ENCODE data around the gene KDM4C.
"Not testable (repeated sequence)": the region's sequence is repeated elsewhere in the genome, so short reads cannot be mapped to it uniquely, and the experiment has no call there.

KDM4C gene

GRCh38 chr9:7178729-7179128, 421.0 kb downstream of the KDM4C start:
- no peak for FAIRE-seq

DNA sequence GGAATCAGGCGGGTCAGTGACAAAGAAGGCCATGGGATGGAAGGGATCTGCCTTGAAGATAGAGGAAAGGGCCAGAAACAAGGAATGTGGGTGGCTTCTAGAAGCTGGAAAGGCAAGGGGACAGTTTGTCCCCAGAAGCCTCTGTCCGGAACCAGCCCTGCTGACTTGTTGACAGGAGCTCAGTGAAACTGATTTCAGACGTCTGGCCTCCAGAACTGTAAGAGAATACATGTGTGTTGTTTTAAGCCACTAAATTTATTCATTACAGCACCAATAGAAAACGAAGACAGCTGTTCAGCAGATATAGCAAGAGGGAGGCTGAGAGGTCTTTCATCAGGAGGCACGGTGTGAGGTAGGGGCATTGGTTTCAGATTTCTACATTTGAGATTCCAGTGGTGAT, 422.5 kb downstream of the KDM4C start:
- FAIRE-seq = no peak

GRCh38 chr9:7183139-7183538, 425.4 kb downstream of the KDM4C start:
- FAIRE-seq = not testable (repeated sequence)

DNA sequence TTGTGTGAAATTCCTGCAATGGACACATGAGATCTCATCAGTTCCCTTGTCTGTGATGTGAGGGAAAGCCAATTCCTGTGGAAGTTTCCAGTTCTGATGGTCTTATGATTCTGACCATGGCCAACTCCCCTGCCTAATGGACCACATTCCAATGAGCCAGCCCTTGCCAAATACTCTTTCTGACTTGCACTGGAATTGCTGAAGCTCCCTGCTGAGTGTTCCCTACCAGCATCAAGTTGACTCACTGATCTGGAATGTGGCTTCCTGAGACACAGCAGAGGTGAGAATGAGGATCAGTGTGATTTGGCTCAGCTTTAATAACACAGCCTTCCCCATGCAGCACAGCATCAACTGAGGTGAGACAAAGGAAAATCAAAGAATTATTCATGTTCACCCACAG, 427.8 kb downstream of the KDM4C start:
- FAIRE-seq = no peak

GRCh38 chr9:7186175-7186574, 428.4 kb downstream of the KDM4C start:
- no peak for FAIRE-seq

DNA sequence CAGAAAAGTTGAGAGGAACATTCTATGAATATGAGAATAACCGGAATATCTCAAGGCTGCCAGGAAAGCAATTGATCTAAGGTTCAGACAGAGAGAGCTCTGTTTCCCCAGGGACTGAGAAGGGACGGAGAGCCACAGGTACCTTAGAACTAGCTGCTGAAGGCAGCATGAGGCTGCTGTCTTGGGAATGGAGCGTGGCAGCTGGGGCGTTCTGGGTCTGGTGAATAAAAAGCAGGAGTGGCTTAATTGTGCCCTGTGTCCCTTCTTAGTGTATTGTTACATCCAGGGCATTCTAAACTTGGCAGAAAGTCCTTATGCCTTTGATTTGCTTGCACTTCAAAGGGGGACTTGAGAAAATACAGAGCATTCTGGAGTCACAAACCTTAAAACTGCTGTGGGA, 434.5 kb downstream of the KDM4C start:
- no peak for FAIRE-seq

DNA sequence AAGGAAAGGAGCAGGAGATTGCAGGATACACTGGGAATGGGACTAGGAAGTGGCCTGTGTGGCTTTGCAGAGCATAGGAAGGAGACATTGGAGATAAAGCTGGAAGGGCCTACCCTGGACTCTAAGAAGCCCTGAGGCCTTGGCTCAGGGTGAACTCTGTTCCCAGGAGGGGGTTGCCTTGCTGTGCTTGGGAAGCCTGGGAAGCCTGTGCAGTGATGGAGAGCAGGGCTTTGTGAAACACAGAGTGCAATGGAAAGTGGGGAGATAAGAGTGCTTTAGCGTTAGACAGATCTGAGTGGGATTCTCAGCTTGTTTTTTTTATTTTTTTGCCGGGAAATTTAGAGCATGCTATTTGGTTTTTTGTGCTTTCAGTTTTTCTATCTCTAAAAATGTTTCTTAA, 437.8 kb downstream of the KDM4C start:
- FAIRE-seq = no peak

DNA sequence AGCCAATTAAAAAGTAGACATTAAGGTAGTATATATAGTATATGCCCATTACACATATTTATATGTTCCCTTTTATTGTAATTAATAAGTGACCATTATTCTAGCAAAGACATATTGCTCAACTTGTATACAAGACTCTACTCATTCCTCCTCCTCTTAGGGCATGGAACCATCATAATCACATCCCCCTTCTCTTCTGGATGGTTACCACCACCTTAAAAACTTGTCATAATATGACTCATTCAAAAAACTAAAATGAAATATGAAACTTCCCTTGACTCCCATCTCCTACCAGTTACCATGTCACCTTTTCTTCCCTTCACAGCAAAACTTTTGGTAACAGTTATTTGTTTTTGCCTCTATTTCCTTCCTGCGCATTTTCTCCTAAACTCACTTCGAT, 438.7 kb downstream of the KDM4C start:
- FAIRE-seq = no peak

DNA sequence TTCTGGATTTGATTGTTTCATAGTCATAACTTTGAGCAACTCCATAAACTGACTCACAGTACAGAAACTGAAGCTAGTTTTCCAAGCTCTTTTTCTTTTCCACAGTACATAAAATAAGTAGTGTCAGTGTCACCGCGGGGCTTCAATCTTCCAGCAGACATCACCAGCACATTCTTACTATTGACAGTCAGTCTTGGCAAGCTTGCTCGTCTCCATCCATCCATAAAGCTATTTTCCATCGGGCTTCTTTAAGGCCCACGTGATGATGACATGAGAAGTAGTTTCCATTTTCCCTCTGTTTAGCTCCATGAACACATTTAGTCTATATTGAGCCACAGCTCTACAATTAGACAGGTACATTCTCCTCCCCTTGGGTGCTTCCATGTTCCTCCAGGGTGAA, 443.4 kb downstream of the KDM4C start:
- no peak for FAIRE-seq

DNA sequence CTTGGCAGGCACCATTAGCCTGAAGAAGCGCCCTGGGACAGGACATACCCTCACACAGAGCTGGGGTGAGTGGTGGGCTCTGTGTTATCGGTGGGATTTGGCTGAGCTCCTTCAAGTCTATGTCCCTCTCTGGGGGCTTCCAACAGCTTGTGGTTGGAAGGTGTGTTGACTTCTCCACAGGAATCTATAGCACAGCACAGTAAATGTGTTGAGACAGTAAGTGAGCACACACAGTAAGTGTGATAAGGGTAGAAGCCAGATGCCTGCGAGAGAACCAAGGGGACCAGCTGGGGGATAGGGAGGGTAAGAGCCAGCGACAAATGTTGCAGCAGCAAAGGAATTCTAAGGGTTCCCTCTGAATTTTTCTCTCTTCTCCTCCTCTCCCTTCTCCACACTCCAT, 448.0 kb downstream of the KDM4C start:
- no peak for FAIRE-seq

DNA sequence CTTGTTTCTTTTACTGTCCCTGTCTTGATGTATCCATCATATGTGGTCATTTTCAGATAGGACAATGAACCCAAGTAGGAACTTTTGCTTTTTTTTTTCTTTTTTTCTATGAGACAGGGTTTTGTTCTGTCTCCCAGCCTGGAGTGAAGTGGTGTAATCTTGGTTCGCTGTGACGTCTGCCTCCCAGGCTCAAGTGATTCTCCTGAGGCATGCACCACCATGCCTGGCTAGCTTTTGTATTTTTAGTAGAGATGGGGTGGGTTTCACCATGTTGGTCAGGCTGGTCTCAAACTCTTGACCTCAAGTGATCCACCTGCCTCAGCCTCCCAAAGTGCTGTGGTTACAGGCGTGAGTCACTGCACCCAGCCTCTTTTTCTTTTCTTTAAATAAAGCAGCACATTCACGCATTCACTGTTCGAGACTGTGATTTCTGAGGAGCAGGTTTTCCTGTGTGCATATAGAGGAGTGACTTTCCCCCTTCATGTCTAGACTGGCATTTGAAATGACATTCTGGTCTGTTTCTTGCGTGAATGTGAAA, 448.5 kb downstream of the KDM4C start:
- FAIRE-seq = no peak

DNA sequence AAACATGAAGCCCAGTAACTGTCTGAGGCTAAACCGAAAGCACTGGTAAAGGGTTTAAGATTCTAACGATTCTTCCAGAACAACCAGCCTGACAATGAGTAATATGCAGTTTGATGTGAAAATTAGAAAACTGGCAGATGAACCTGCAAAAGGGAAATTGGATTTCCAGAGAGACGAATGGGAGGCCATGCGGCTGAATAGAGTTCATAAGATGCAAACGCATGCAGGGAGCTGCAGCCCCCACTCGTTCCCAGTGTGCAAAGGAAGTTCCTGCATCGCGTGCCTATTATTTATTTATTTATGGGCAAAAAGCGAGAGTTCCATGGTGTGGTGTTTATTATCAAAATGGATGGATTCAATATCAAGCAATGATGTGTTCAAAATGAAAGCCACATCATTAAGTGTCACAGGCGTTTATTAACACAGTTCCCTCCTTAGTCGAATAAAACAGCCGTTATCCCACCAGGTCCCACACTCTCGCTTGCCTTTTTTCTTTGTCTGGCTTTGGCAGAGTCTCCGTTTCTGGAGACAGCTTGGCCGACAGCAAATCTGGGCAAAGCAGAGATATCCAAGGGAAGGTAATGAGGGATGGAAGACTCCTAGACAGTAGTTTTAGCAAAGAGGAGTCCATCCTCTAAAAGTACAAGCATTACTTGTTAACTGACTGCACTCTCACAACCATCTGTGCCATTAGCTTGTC, 451.4 kb downstream of the KDM4C start:
- FAIRE-seq = no peak

GRCh38 chr9:7209990-7210389, 452.2 kb downstream of the KDM4C start:
- FAIRE-seq = no peak

DNA sequence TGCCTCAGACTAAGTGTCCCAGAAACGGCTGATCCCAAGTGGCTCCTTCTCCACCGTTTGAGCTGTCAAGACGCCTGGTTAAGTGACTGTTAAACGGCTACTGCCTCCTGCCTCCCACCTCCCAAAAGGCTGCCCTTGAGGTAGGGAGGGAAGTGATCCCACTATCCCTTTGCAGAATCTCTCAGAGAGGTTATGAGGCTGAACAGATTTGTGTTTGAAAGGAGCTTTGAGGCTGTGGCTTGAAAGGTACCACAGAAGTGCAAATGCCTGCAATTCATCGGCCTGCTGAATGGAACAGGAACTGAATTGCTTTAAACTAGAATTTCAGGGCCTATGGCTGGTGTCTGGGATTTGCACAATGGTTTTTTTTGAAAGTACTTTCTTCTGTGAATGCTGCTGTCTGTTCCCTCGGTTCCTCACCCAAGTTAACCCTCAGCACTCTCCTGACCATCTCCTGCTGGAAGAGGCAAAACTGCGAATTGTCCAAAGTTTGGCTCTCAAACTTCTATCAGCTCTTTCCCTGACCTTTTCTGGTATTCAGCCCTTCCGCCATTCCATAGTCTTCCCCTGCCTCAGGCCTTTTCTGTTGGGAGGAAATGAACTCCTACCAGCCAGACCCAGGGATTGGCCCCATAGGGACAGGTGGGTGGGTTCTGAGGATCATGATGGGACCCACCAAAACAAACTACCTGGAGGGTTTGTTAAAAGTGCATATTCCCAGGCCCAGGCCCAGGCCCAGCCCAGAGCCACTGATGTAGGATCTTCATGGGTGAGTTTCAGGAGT, 453.3 kb downstream of the KDM4C start:
- FAIRE-seq = no peak

DNA sequence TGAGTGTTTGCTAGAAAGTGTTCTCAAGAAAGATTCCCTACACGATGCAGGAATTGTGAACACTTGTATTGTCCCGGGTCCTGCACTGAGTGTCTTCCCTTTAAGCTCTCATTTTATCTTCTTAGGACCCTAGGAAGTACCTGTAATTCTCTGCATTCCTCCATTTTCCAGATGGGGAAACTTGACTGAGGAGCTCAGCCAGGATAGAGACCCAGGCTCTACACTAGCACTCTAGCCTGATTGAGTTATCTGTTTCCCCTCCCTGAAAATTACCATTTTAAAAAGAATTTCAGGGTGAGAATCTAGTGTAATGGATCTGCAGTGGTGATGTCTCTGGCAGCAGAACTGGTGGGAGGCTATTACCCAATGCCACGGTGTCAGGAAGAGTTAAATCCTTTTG, 453.9 kb downstream of the KDM4C start:
- FAIRE-seq = no peak

GRCh38 chr9:7212101-7212500, 454.3 kb downstream of the KDM4C start:
- FAIRE-seq = no peak

- FAIRE-seq = no peak
Measured at GRCh38 chr9:7216004-7216841, 458.4 kb downstream of the KDM4C start.

GRCh38 chr9:7223981-7224380, 466.2 kb downstream of the KDM4C start:
- no peak for FAIRE-seq
